ENCODE data around the gene ARHGEF16.

- TF ChIP-seq POLR2A (IDR thresholded peaks at IDR 0.05) (no peak), CTCF (IDR thresholded peaks at IDR 0.05) (no peak)
Measured at GRCh38 chr1:3498246-3498930, 43.9 kb downstream of the ARHGEF16 start.
